ENCODE measurements around the gene BBS7. TPM values are rescaled to one million over a fixed set of nuclear protein-coding genes. Genes with fewer than 3 reads are reported as not detected.
A peak's percentile ranks its signal among the peaks of the same experiment; 100 is the strongest.

Gene BBS7
- total and polyA plus RNA-seq, 9 of the 15 experiments (the other 6 are each of a cell fraction or from before 2014, with no cell fraction given) = 13.4 to 25.8 (median 16.4) TPM

- CTCF ChIA-PET (ENCODE audit: low intra/inter-chr PET ratio) = no interaction called here
- H3K4me1 ChIP-seq (replicated peaks in 1 of 2; ENCODE audit: control insufficient read depth in 2 of 2, insufficient read depth in 2 of 2, low read length in 2 of 2) = peaks cover 4 to 7% of the 10 kb centered on the region in 2 experiments; a peak in 4 of 5 replicates
- H3K9me3 ChIP-seq (replicated peaks; ENCODE audit: control insufficient read depth, insufficient read depth, low read depth, low read length) = no peaks in the 10 kb centered on the region
- 27% methylated on average over 6 of the region's 6 CpGs for WGBS (ENCODE audit: insufficient coverage, low coverage, missing lambda C conversion rate)
- H3K27ac ChIP-seq (ENCODE audit: extremely low read depth, low read depth, low read length) = no peak overlapping the region
- no peak for TF ChIP-seq SMARCB1 (IDR thresholded peaks at IDR 0.05; ENCODE audit: insufficient read length, low read depth)
- no peak for TF ChIP-seq CHD4 (IDR thresholded peaks at IDR 0.05; ENCODE audit: insufficient read depth, insufficient replicate concordance, low read depth, low read length, poor library complexity, severe bottlenecking)
- TF ChIP-seq ESRRB (CRISPR knock-in tag; IDR thresholded peaks at IDR 0.05; ENCODE audit: borderline replicate concordance) = no peak
- TF ChIP-seq NCOA4 (IDR thresholded peaks at IDR 0.05; ENCODE audit: partially characterized antibody) = no peak
- TF ChIP-seq ZSCAN29 (IDR thresholded peaks at IDR 0.05) = no peak
- TF ChIP-seq ZNF324 (CRISPR knock-in tag; IDR thresholded peaks at IDR 0.05) = no peak
- TF ChIP-seq MAZ (CRISPR knock-in tag; conservative IDR thresholded peaks at IDR 0.05 in 1 of 2, IDR thresholded peaks at IDR 0.05 in 1 of 2) = no peak
- TF ChIP-seq ZNF121 (CRISPR knock-in tag; conservative IDR thresholded peaks at IDR 0.05) = peak; percentile 81
- peak; percentile 66 for TF ChIP-seq RBM25 (IDR thresholded peaks at IDR 0.05; ENCODE audit: low read depth, low read length, severe bottlenecking)
- TF ChIP-seq THAP7 (CRISPR knock-in tag; IDR thresholded peaks at IDR 0.05) = no peak
- peak; percentile 76 for TF ChIP-seq ZBTB40 (IDR thresholded peaks at IDR 0.05)
- peak; percentile 74; the same call in 1 of the 2 replicates for TF ChIP-seq ZBTB40 (CRISPR knock-in tag; IDR thresholded peaks at IDR 0.05)
- H2AFZ ChIP-seq (ENCODE audit: low read depth, low read length) = no peak overlapping the region
- ATAC-seq = no peak
- H3K4me3 ChIP-seq = no peak overlapping the region
- no peaks in the 10 kb centered on the region for H3K9me1 ChIP-seq (ENCODE audit: control insufficient read depth, insufficient read depth, low read length)
- no peaks in the 10 kb centered on the region for H3K79me2 ChIP-seq (ENCODE audit: control insufficient read depth, insufficient read depth, low read length)
- no TSS peak for BruUV-seq (replicated peaks)
- no peaks in the 10 kb centered on the region for H3K27me3 ChIP-seq (ENCODE audit: control insufficient read depth in 2 of 2, insufficient read depth in 2 of 2, low read length in 2 of 2)
- no peak for DNase-seq (ENCODE audit: extremely low read depth in 1 of 4, low spot score in 3 of 4)
- no peaks in the 10 kb centered on the region for H4K20me1 ChIP-seq (replicated peaks; ENCODE audit: control insufficient read depth, insufficient read depth, low read length)
- H3K9ac ChIP-seq (ENCODE audit: insufficient read depth in 1 of 2, low read depth in 2 of 2, low read length in 2 of 2) = no peak overlapping the region
- FAIRE-seq = no peak
- H3K36me3 ChIP-seq (ENCODE audit: control insufficient read depth, insufficient read depth, low read length) = no peaks in the 10 kb centered on the region
- H3K4me2 ChIP-seq (ENCODE audit: insufficient read depth, low read length) = no peak overlapping the region
- in situ Hi-C loops (cut with MboI) (no loop called here), intact Hi-C loops (cut with micrococcal nuclease) (no loop called here)
- POLR2A ChIA-PET = no interaction called here
Measured at GRCh38 chr4:121876070-121876469, 5.8 kb upstream of the BBS7 start.
